Measurements from ENCODE around the gene PARD3. TPM values are rescaled to one million over a fixed set of nuclear protein-coding genes. Genes with fewer than 3 reads are reported as not detected.

The PARD3 gene
- total RNA-seq, 2 experiments from 2014 or later: 0.53 to 0.71 TPM

- ATAC-seq (ENCODE audit: poor library complexity): no peak
- Histone ChIP-seq H3K27me3 (ENCODE audit: control insufficient read depth in 1 of 2, insufficient read depth in 2 of 2, low read length in 2 of 2) (no peaks in the 10 kb centered on the region), H3K4me1 (ENCODE audit: insufficient read depth, low read length) (no peaks in the 10 kb centered on the region), H3K36me3 (ENCODE audit: insufficient read depth, low read length) (no peaks in the 10 kb centered on the region), H3K4me3 (ENCODE audit: low read length) (no peak overlapping the region), H3K9me3 (ENCODE audit: control insufficient read depth in 1 of 2, insufficient read depth in 1 of 2, low read length in 2 of 2) (no peaks in the 10 kb centered on the region), H3K27ac (ENCODE audit: low read depth in 1 of 2, low read length in 2 of 2) (no peak overlapping the region)
- CTCF ChIA-PET: no interaction called here
- no peak overlapping the region for H3K27ac Mint-ChIP-seq
- no peak overlapping the region for H3K4me3 Mint-ChIP-seq
- no peak for TF ChIP-seq CTCF (IDR thresholded peaks at IDR 0.05)
- H3K27me3 Mint-ChIP-seq: peaks cover 14% of the 10 kb centered on the region
- DNase-seq: no peak
- POLR2A ChIA-PET: no interaction called here
- intact Hi-C loops (cut with DNase I, micrococcal nuclease): no loop called here
- no peaks in the 10 kb centered on the region for H3K4me1 Mint-ChIP-seq (ENCODE audit: low read depth)
- no peaks in the 10 kb centered on the region for H3K9me3 Mint-ChIP-seq
- no peaks in the 10 kb centered on the region for H3K36me3 Mint-ChIP-seq (ENCODE audit: low read depth)
Observed at GRCh38 chr10:34612446-34612845, 202.7 kb downstream of the PARD3 start.

DNA sequence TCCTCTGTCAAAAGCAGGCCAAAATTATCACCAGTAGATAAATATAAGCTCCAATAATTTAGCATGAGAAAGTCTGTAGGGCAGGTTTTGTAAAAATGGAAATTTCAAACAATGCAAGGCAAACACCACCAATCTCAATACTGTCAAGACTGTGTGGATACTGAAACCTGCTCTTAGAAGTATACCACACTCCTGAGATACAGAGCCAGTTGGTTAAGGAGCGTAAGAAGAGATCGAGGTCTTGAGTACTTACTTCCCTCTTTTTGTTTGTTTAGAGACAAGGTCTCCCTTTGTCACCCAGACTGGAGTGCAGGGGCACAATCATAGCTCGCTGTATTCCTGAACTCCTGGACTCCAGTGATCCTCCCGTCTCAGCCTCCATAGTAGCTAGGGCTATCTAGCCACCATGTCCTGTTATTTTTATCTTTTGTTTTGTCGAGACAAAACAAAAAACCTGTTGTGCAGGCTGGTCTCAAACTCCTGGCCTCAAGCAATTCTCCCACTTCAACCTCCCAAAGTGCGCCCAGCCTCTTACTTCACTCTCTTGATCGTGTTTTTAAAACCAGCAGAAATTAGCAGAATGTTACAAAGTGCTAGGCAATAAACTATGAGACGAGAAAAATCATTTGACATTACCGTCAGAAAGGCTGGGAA, 205.7 kb downstream of the PARD3 start:
- no peak overlapping the region for H3K27ac ChIP-seq (ENCODE audit: low read depth in 1 of 2, low read length in 2 of 2)
- no peaks in the 10 kb centered on the region for H3K4me1 Mint-ChIP-seq (ENCODE audit: low read depth)
- no peaks in the 10 kb centered on the region for H3K27me3 ChIP-seq (ENCODE audit: control insufficient read depth in 1 of 2, insufficient read depth in 2 of 2, low read length in 2 of 2)
- TF ChIP-seq CTCF (IDR thresholded peaks at IDR 0.05): no peak
- no peak overlapping the region for H3K27ac Mint-ChIP-seq
- no peaks in the 10 kb centered on the region for H3K9me3 ChIP-seq (ENCODE audit: control insufficient read depth in 1 of 2, insufficient read depth in 1 of 2, low read length in 2 of 2)
- no peak overlapping the region for H3K4me3 Mint-ChIP-seq
- no peak overlapping the region for H3K4me3 ChIP-seq (ENCODE audit: low read length)
- no peak for ATAC-seq (ENCODE audit: poor library complexity)
- no peak for DNase-seq
- CTCF ChIA-PET: no interaction called here
- peaks cover 10% of the 10 kb centered on the region for H3K27me3 Mint-ChIP-seq
- no peaks in the 10 kb centered on the region for H3K4me1 ChIP-seq (ENCODE audit: insufficient read depth, low read length)
- intact Hi-C loops (cut with DNase I, micrococcal nuclease): no loop called here
- no peaks in the 10 kb centered on the region for H3K36me3 Mint-ChIP-seq (ENCODE audit: low read depth)
- H3K9me3 Mint-ChIP-seq: no peaks in the 10 kb centered on the region
- H3K36me3 ChIP-seq (ENCODE audit: insufficient read depth, low read length): no peaks in the 10 kb centered on the region
- POLR2A ChIA-PET: no interaction called here

- CTCF ChIA-PET: no interaction called here
- Histone ChIP-seq H3K4me1 (ENCODE audit: insufficient read depth, low read length) (no peaks in the 10 kb centered on the region), H3K9me3 (ENCODE audit: control insufficient read depth in 1 of 2, insufficient read depth in 1 of 2, low read length in 2 of 2) (no peaks in the 10 kb centered on the region), H3K36me3 (ENCODE audit: insufficient read depth, low read length) (no peaks in the 10 kb centered on the region), H3K27me3 (ENCODE audit: control insufficient read depth in 1 of 2, insufficient read depth in 2 of 2, low read length in 2 of 2) (no peaks in the 10 kb centered on the region), H3K4me3 (ENCODE audit: low read length) (no peak overlapping the region), H3K27ac (ENCODE audit: low read depth in 1 of 2, low read length in 2 of 2) (no peak overlapping the region)
- no peak for TF ChIP-seq CTCF (IDR thresholded peaks at IDR 0.05)
- Mint-ChIP-seq H3K27ac (no peak overlapping the region), H3K27me3 (peaks cover 7% of the 10 kb centered on the region), H3K9me3 (no peaks in the 10 kb centered on the region), H3K36me3 (ENCODE audit: low read depth) (no peaks in the 10 kb centered on the region), H3K4me3 (no peak overlapping the region), H3K4me1 (ENCODE audit: low read depth) (no peaks in the 10 kb centered on the region)
- ATAC-seq (ENCODE audit: poor library complexity): no peak
- no peak for DNase-seq
- intact Hi-C loops (cut with DNase I, micrococcal nuclease): no loop called here
- POLR2A ChIA-PET: no interaction called here
Observed at GRCh38 chr10:34607894-34608293, 207.2 kb downstream of the PARD3 start.
